HG02973 (cell line): ENCODE measurements around the gene AP2A2.

ENCODE experiments used
- ATAC-seq: cut with Tn5 transposase; IDR thresholded peaks from one replicate; pipeline ENCODE4 v1.9.1; 2021; ENCODE audit warnings: moderate library complexity; ENCODE audit not compliant: unreplicated experiment

The AP2A2 gene

DNA sequence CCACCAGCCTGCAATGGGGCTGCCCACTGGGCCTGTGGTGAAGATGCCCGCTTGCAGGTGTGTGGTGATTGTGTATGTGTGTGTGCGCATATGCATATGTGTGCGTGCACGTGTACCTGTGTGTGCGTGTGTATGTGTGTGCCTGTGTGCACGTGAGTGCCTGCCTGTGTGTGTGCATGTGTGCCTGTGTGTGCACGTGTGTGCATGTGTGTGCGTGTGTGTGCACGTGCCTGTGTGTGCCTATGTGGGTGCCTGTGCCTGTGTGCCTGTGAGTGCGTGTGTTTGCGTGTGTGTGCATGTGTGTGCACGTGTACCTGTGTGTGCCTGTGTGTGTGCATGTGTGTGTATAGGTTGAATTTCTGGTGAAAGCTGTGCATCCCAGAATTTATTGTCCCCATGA is 113.3 kb downstream of the AP2A2 start:
- ATAC-seq: no peak

- no peak for ATAC-seq
Observed at GRCh38 chr11:1039481-1040427, 114.1 kb downstream of the AP2A2 start.

DNA sequence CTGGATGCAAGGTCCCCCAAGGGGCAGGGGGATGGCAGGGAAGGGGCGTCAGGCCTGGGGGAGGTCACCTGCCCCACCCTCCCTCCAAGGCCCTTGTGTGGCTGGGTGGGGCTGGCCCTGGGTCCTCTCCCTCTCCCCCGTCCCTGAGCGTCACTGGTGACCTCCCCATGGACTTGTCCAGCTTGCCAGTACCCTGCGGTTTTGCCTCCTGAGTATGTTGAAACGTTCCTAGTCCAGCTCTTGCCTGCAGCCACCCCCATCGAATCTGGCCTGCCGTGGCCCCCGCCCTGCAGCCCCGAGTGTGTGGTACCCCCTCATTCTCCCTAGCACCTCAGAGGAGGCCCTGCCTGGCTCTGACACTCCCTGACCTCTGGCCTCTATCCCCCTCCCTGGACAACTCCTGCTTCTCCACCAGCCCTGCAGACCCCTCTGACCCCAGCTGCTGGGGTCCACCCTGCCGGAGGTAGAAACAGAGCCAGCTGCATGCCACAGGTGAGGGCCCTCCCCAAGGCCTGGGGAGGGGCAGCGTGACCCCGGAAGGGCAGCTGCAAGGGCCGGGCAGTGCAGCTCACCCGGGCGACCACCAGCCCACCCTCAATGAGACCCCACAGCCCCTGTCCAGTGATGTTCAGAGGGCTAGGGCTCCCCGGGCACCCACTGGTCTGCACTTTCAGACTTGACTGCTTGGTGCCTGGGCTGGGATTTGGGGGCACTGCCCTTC is 114.9 kb downstream of the AP2A2 start:
- no peak for ATAC-seq

- ATAC-seq: no peak
Observed at GRCh38 chr11:1041149-1041467, 115.4 kb downstream of the AP2A2 start.

- ATAC-seq: no peak
Observed at GRCh38 chr11:1041471-1041870, 115.8 kb downstream of the AP2A2 start.

DNA sequence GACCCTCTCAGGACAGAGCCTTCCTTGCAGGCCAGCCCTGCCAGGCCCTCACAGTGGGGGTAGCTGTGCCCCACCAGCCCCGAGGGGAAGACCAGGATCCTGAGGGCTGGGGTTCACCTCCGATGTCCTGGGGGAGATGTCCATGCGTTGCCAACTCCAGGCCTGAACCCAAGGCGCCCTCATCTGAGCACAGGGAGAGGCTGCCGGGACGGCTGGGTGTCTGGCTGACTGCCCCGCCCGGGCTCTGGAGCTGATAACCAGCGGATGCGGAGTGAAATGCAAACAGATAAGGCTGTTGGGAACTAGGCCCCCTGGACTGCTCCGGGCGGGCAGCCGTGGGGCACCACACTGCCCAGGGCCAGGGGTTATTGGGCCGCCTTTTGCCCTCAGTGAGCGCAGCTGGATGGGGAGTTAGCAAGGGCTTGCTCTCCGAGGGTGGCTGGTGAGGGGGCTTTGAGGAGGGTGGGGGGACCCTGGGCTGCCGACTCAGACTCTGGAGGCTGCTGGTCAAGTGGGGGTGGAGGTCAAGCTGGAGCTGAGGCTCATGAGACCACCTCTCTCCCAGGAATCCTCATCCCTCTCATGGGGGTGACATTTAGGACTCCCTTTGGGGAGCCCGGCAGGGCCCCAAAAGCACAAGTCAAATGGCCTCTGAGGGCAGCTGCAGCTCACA is 116.4 kb downstream of the AP2A2 start:
- ATAC-seq: no peak

DNA sequence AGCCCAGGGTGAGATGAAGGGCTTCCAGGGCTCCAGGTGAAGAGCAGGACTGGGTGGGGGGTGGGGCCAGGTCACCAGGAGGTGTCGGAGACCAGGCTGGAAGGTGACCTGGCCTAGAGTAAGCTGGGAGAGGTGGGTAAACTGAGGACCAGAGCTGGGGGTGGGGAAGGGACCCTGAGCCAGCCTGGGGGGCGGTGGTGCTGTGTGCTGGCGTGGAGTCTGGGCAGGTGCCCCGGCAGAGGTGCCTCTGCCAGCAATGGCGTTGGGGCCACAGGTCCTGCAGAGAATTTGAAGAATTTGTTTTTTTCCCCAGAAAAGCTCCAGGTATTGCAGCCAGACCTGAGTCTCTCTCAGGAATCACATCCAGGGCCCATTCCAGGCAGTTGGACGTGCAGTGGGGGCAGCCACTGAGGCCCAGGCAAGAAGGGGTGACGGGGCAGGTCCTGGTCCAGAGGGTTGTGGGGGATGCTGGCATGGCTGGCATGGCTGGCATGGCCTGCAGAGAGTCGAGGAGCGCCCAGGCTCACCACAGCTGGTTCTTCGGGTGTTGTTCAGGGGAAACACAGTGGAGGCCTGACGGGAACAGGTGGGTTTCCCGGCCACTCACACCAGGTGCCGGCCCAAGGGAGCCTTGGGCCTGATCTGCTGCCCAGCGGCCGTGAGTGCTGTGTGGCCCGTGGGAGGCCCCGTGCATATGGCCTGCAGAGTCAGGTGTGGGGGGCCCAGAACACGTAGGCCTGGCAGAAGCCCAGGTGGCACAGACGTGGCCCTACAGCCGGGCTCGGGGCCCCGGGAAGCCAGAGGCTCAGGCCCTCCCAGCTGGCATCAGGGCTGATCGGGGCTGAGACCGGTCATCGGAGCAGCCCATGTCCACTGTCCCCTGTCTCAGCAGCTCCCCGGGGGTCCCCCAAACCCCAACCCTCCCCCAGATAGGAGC is 117.2 kb downstream of the AP2A2 start:
- ATAC-seq: no peak

- no peak for ATAC-seq
Observed at GRCh38 chr11:1043563-1044096, 118.0 kb downstream of the AP2A2 start.

GRCh38 chr11:1044160-1044559 is 118.5 kb downstream of the AP2A2 start:
- no peak for ATAC-seq

- ATAC-seq: no peak
Observed at GRCh38 chr11:1047595-1048156, 122.0 kb downstream of the AP2A2 start.

DNA sequence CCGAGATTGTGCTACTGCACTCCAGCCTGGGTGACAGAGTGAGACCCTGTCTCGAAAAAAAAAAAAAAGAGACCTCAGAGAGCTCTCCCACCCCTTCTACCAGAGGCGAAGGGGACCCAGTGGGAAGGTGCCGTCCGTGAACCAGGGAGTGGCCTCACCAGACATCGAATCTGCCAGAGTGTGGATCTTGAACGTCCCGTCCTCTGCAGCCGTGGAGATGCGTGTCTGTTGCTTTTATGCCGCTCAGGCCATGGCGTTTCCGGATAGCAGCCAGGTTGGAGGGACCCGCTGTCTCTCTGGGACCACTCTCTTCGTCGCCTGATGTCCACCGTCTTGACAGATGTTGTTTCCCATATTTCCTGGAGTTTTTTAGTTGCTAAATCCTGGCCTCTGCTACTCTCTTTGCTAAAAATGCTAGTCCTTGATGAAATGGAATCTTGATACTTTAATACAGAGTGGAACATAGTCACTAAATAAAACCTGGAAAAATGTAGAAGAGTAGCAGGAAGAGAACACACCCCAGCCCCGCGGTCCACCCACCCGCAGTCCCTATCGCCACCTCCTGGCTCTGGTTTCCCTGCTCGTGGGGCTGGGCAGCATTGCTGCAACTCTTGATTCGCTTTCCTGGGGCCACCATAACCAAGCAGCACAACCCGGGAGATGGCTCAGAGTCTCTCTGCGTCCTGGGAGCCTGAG is 122.9 kb downstream of the AP2A2 start:
- no peak for ATAC-seq

- ATAC-seq: no peak
Observed at GRCh38 chr11:1049071-1049405, 123.4 kb downstream of the AP2A2 start.

- no peak for ATAC-seq
Observed at GRCh38 chr11:1049431-1049891, 123.8 kb downstream of the AP2A2 start.

DNA sequence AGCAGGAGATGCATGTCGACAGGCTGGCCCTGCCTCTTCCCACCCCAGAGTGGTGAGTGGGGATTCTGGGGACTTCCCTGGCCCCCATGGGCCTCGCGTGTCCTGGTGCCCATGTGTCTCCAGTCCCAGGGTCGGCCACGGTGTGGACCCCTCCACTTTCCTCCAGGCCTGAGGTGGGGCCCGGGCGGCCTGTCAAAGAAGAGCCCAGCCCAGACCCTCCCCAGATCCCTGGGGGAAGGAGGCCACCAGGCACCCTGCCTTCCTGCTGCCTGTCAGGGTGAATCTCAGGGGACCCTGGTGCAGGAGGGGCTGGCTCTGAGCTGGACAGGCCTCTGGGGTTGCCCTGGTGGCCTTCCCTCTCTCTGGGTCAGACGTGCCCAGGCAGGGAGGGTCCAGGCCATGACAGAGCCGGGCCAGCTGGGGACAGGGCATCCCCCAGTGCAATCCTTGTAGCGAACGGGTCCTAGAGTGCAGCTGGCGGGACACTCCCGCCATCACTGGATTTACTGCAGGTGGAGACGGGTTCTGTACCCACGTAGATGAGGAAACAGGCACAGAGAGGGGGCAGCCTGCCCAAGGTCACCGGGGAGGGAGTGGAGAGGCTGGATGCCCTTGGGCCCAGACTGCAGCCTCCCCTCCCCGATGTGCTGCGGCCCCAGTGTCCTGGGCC is 124.4 kb downstream of the AP2A2 start:
- no peak for ATAC-seq

GRCh38 chr11:1050581-1051355 is 125.1 kb downstream of the AP2A2 start:
- ATAC-seq: no peak

DNA sequence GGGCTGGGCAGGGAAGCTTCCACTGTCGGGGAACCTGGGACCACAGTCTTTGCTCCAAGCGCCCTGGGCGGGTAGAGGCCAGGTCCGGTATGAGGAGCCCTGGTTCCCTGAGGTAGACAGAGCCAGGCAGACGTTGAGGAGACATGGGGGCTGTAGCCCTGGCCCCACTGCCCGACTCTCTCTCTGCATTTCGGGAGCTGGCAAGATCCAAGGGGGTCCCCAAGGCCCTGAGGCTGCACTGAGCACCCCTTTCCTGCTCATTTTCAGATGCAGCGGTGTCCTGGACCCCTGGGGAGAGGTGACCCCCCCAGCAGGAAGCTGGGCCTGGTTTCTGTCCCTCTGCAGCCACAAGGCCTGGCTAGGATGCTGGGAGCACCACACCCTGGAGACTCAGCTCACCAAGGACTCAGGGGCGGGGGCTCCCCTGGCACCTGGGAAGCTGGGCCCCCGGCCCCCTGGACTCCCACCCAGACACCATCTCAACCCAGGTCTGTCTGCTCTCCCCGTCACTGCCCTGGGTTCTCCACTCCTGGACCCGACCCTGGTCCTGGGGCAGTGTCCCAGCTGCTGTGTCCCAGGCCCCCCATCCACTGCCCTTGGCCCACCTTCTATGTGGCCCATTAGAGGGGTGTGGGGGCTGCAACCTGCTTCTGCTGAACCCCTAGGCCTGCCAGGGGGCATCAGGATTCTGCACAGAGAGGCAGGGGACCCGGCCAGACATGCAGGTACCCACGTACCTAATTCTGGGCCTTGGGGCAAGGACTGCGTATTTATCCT is 125.9 kb downstream of the AP2A2 start:
- no peak for ATAC-seq
